Choroid plexus epithelial cell (primary cell): Measurements from ENCODE around the gene SLC44A3.

Experiments used
- DNase-seq: peaks from one replicate; pipeline ENCODE4 v3.0.0-alpha.2; 2010; ENCODE audit warnings: low read depth
- H3K4me3 ChIP-seq: 2 replicates; pipeline ENCODE4 v1.5.1; 2011; ENCODE audit warnings: low read depth, mild to moderate bottlenecking, control low read depth, low read length, moderate library complexity
- CTCF ChIP-seq: conservative IDR thresholded peaks from 2 replicates; pipeline ENCODE4 v1.5.1; 2011; ENCODE audit warnings: low read depth, mild to moderate bottlenecking, control low read depth, inconsistent platforms, low read length, moderate library complexity

Gene SLC44A3

GRCh38 chr1:94899756-94900155, 79.6 kb downstream of the SLC44A3 start:
- no peak for TF ChIP-seq CTCF
- H3K4me3 ChIP-seq: no peak overlapping the region
- no peak for DNase-seq

- TF ChIP-seq CTCF: no peak
- H3K4me3 ChIP-seq: no peak overlapping the region
- DNase-seq: no peak
Observed at GRCh38 chr1:94901841-94902240, 81.7 kb downstream of the SLC44A3 start.

- DNase-seq: no peak
- no peak overlapping the region for H3K4me3 ChIP-seq
- TF ChIP-seq CTCF: no peak
Observed at GRCh38 chr1:94903280-94904009, 83.3 kb downstream of the SLC44A3 start.

GRCh38 chr1:94905207-94905606, 85.0 kb downstream of the SLC44A3 start:
- no peak for TF ChIP-seq CTCF
- no peak overlapping the region for H3K4me3 ChIP-seq
- DNase-seq: no peak

- DNase-seq: no peak
- TF ChIP-seq CTCF: no peak
- H3K4me3 ChIP-seq: no peak overlapping the region
Observed at GRCh38 chr1:94906382-94906781, 86.2 kb downstream of the SLC44A3 start.

- H3K4me3 ChIP-seq: no peak overlapping the region
- no peak for DNase-seq
- TF ChIP-seq CTCF: no peak
Observed at GRCh38 chr1:94907136-94907535, 87.0 kb downstream of the SLC44A3 start.

GRCh38 chr1:94908190-94908589, 88.0 kb downstream of the SLC44A3 start:
- DNase-seq: no peak
- no peak overlapping the region for H3K4me3 ChIP-seq
- TF ChIP-seq CTCF: no peak
